Activated T-helper 17 cell treated with anti-CD3 and anti-CD28 coated beads, Interleukin-2, amount 50 U/mL, for 72 hours (primary cell): ENCODE results near the gene PAIP2B. TPM values are rescaled to one million over a fixed set of nuclear protein-coding genes. Genes with fewer than 3 reads are reported as not detected.
A peak's percentile ranks its signal among the peaks of the same experiment; 100 is the strongest.

Experiments used
- ATAC-seq: fragments of 150-1000 bp; cut with Tn5 transposase; replicated peaks from 2 replicates; pipeline ENCODE4 v1.10.0; 2021; ENCODE audit warnings: mild to moderate bottlenecking, moderate library complexity
- H3K27ac Mint-ChIP-seq: one replicate; pipeline ENCODE4 v1.8.0; 2022; ENCODE audit warnings: mixed read lengths
- H3K27me3 Mint-ChIP-seq: one replicate; pipeline ENCODE4 v1.8.0; 2022; ENCODE audit warnings: mixed read lengths
- H3K36me3 Mint-ChIP-seq: one replicate; pipeline ENCODE4 v1.8.0; 2022; ENCODE audit warnings: low read depth, mild to moderate bottlenecking, mixed read lengths
- H3K4me1 Mint-ChIP-seq: one replicate; pipeline ENCODE4 v1.8.0; 2022; ENCODE audit warnings: mixed read lengths
- H3K4me3 Mint-ChIP-seq: one replicate; pipeline ENCODE4 v1.8.0; 2022; ENCODE audit warnings: mild to moderate bottlenecking, mixed read lengths
- H3K9me3 Mint-ChIP-seq: one replicate; pipeline ENCODE4 v1.8.0; 2022; ENCODE audit warnings: mixed read lengths
- total RNA-seq, 2 donors: library from RNA; stranded (reverse); gene quantifications; one replicate each; pipeline ENCODE4 v1.2.3, GENCODE V29; 2022

Gene PAIP2B
- total RNA-seq, 2 donors from 2014 or later, result 1.3 to 3.3 TPM

DNA sequence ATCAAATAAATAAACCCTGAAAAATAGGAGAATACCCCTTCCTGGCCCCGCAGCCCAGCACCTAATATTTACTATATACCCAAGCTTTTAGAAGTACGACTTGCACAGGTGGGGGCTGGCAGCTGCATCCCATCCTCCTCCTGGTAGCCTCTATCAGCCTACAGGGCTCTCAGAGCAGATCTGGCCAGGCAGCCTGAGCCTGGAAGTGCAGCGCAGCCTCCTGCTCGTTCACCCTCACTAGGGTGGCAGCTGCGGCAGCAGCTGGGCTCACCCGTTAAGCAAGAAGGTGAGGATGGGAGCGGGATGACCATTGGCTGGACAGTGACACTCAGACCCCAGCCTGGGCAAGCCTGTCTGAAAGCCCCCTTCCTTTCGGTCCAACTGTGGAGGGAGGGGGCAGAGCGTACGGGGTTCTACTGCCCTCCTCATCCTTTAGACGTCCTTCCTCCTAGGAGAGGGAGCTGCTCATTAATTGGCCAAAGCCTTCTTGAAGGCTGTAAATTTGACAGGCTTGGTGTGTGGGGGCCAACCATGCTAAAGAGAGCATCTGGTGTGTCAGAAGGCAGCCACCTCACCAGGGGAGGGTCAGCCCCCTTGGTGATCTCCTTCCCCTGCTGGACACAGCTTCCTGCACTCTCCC is 73.2 kb downstream of the PAIP2B start:
- Mint-ChIP-seq H3K4me3 (no peak overlapping the region), H3K27me3 (peaks cover 3% of the 10 kb centered on the region), H3K36me3 (no peaks in the 10 kb centered on the region), H3K9me3 (no peaks in the 10 kb centered on the region), H3K4me1 (no peaks in the 10 kb centered on the region), H3K27ac (no peak overlapping the region)
- no peak for ATAC-seq

DNA sequence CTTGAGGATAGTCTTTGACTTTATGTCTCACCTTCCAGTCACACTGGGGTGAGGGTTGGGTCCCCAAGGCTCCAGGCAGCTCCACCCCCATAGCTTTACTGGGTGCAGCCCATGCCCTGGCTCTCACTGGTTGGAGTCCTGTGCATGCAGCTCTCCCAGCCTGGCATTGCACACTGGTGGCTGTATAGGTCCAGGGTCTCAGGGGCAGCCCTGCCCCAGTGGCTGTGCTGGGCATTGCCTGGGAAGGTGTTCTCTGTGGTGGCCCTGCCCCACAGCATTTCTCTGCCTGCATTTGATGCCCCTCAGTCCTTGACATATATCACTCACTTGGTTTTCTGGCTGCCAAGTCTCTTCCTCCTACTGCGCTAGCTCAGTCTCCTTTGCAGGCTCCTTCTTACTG is 75.3 kb downstream of the PAIP2B start:
- no peaks in the 10 kb centered on the region for H3K9me3 Mint-ChIP-seq
- H3K4me1 Mint-ChIP-seq, result no peaks in the 10 kb centered on the region
- ATAC-seq, result no peak
- no peak overlapping the region for H3K4me3 Mint-ChIP-seq
- no peaks in the 10 kb centered on the region for H3K36me3 Mint-ChIP-seq
- no peak overlapping the region for H3K27ac Mint-ChIP-seq
- peaks cover 3% of the 10 kb centered on the region for H3K27me3 Mint-ChIP-seq

DNA sequence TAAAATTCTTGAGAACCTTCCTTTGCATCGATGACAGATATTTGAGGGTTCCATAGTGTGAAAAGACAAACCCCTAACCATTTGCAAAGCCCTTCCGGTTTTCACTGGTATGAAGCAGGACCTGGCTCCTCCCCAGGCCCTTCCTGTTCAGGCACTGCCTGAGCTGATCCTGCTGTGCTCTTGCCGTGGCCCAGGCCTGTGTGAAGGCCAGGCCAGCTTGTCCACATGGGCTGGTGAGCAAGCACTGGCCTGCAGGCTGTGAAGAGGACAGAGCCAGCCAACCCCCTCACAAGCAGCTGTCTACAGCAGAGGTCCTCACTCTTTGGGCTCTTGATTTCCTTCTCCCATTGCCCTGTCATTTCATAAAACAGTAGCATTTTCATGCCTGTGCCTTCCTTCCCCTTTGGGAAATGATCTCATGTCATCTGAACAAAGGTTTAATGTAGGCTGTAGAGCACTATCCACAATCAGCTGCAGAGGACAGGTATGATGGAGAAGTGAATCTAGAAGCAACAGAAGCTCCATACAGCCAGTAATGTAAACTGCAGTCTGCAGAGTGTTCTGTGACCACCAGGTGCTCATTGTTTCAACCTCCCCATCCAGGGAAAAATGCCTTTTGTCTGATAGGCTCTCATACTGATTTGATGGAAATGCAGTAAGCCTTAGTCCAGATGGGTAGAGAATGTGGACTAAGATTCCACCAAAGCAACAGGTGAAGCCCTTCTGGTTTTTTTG is 76.7 kb downstream of the PAIP2B start:
- Mint-ChIP-seq H3K4me1 (no peaks in the 10 kb centered on the region), H3K9me3 (no peaks in the 10 kb centered on the region), H3K36me3 (no peaks in the 10 kb centered on the region), H3K27ac (peak overlapping the region; percentile 62), H3K4me3 (no peak overlapping the region), H3K27me3 (no peaks in the 10 kb centered on the region)
- no peak for ATAC-seq

DNA sequence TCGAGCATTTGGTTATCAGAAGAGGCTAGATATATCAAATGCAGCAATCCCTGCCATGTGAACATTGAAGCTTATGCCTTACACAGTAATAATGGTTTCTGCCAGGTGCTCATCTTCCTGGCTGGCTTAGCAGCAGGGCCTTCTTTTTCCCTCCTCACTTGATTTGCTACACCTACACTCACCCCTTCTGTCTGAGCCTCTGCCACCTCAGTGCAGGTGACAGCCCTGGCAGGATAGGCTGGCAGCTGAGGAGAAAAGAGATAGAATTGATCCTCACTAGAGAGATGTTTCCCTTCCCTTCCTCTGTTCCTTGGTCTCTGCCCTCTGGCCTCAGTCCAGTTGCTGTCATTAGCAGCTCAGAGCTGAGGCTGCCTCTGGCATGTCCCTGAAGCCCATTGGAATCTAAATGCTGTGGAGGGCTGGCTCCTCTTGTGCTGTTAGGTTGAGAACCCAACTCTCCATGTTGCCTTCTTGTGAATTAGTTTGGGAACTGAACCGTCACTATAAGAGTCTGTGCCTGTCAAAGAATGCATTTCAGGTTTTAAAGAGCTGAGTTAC is 78.3 kb downstream of the PAIP2B start:
- H3K36me3 Mint-ChIP-seq, result no peaks in the 10 kb centered on the region
- ATAC-seq, result no peak
- H3K4me1 Mint-ChIP-seq, result no peaks in the 10 kb centered on the region
- H3K4me3 Mint-ChIP-seq, result no peak overlapping the region
- no peaks in the 10 kb centered on the region for H3K27me3 Mint-ChIP-seq
- no peak overlapping the region for H3K27ac Mint-ChIP-seq
- H3K9me3 Mint-ChIP-seq, result no peaks in the 10 kb centered on the region

DNA sequence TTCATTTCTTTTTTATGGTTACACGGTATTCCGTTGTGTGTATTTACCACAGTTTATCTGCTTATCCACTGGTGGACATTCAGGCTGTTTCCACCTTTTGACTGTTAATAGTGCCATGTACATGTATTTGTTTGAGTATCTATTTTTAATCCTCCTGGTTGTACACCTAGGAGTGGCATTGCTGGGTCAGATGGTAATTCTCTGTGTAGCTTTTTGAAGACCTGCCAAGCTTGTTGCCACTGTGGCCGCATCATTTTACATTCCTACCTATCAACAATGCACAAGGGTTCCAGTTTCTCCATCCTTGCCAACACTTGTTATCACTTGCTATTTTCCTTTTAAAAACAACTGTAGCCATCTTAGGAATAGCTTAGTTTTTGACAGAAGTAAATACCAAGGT is 83.1 kb downstream of the PAIP2B start:
- Mint-ChIP-seq H3K36me3 (no peaks in the 10 kb centered on the region), H3K9me3 (no peaks in the 10 kb centered on the region)
- ATAC-seq, result no peak

DNA sequence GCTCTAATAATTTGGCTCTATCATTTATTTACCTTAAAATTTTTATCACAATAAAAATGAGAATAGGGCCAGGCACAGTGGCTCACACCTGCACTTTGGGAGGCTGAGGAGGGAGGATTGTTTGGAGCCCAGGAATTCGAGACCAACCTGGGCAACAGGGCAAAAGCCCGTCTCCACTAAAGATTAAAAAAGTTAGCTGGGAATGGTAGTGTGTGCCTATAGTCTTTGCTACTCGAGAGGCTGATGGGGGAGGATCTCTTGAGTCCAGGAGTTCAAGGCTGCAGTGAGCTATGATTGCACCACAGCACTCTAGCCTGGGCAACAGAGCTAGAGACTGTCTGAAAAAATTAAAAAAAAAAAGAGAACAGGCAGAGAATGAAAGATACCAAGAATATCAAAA is 90.7 kb downstream of the PAIP2B start:
- no peaks in the 10 kb centered on the region for H3K36me3 Mint-ChIP-seq
- no peak overlapping the region for H3K27ac Mint-ChIP-seq
- no peak for ATAC-seq
- no peaks in the 10 kb centered on the region for H3K9me3 Mint-ChIP-seq
- no peaks in the 10 kb centered on the region for H3K27me3 Mint-ChIP-seq
- no peak overlapping the region for H3K4me3 Mint-ChIP-seq
- H3K4me1 Mint-ChIP-seq, result no peaks in the 10 kb centered on the region

More for the DNA sequence above, 83.1 kb downstream of the PAIP2B start:
- Mint-ChIP-seq H3K4me3 (no peak overlapping the region), H3K27ac (no peak overlapping the region), H3K27me3 (no peaks in the 10 kb centered on the region), H3K4me1 (no peaks in the 10 kb centered on the region)

DNA sequence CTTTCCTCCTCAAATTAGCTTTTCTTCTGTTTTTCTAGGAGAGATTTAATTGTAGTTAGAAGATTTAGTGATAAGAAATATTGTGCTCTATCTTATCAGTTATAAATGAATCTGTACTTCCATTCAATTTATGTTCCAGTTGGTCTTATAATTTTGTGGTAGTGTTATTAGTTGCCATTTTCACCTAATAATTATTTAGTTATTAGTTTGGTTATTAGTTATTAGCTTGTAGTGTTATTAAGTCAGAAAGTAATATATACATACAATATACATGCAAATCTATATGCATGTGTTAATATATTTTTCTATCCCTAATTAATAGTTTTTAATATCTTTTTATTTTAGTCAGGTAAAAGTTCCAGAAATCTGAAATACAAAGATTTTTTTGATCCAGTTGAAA is 93.3 kb downstream of the PAIP2B start:
- H3K27ac Mint-ChIP-seq, result no peak overlapping the region
- H3K4me3 Mint-ChIP-seq, result no peak overlapping the region
- no peaks in the 10 kb centered on the region for H3K9me3 Mint-ChIP-seq
- no peak for ATAC-seq
- H3K27me3 Mint-ChIP-seq, result no peaks in the 10 kb centered on the region
- H3K4me1 Mint-ChIP-seq, result no peaks in the 10 kb centered on the region
- no peaks in the 10 kb centered on the region for H3K36me3 Mint-ChIP-seq

Other genes with a start within 250 kb of the PAIP2B start
- under 1 TPM in 1 of 2 donors, not detected in 1; 0.56 TPM for gene ANKRD53, start 248.5 kb downstream of the PAIP2B start, total RNA-seq
- 10 to 100 TPM; 27.2 to 66.9 TPM for gene TEX261, start 232.2 kb downstream of the PAIP2B start, total RNA-seq
- 10 to 100 TPM; 44.1 to 55.4 TPM for gene NAGK, start 158.5 kb downstream of the PAIP2B start, total RNA-seq
- gene MCEE, start 96.9 kb downstream of the PAIP2B start, total RNA-seq, result 10 to 100 TPM; 14.1 to 15.6 TPM
- 10 to 100 TPM; 26.7 to 44.0 TPM for gene MPHOSPH10, start 96.5 kb downstream of the PAIP2B start, total RNA-seq
- 100 to 1,000 TPM in 1 of 2 donors, 10 to 100 TPM in 1; 96.1 to 173 TPM for gene ZNF638, start 104.7 kb upstream of the PAIP2B start, total RNA-seq
- gene DYSF, start 226.5 kb upstream of the PAIP2B start, total RNA-seq, result under 1 TPM in 1 of 2 donors, not detected in 1; 0.71 TPM